K562 (cell line): ENCODE measurements around the gene RANBP6. TPM values are rescaled to one million over a fixed set of nuclear protein-coding genes. Genes with fewer than 3 reads are reported as not detected.

Experiments
- BDP1 ChIP-seq: IDR thresholded peaks from 3 replicates; pipeline ENCODE4 v1.6.1; 2011; ENCODE audit not compliant: insufficient read length, insufficient read depth
- CBFA2T3 ChIP-seq: fragments of 450-650 bp; IDR thresholded peaks from 2 replicates; pipeline ENCODE4 v1.6.1; 2017
- EP300 ChIP-seq: IDR thresholded peaks from 2 replicates; pipeline ENCODE4 v1.6.1; 2012; ENCODE audit warnings: low read length, improper control_type of control experiment
- ERF ChIP-seq: fragments of 450-650 bp; formaldehyde crosslinking; IDR thresholded peaks from 2 replicates; pipeline ENCODE4 v1.4.0; 2020; ENCODE audit warnings: mild to moderate bottlenecking, mixed read lengths
- JUND ChIP-seq, 2 experiments: IDR thresholded peaks; 2 replicates in 1 of 2; 3 replicates in 1 of 2; pipeline ENCODE4 v1.6.1; 2011; ENCODE audit warnings: borderline replicate concordance in 2 of 2, low read depth in 2 of 2, low read length in 2 of 2, improper control_type of control experiment in 1 of 2, missing biosample characterization in 1 of 2, missing genetic modification characterization in 1 of 2, missing genetic modification reagents in 1 of 2
- KAT7 ChIP-seq: sonication (generic); formaldehyde crosslinking; IDR thresholded peaks from 2 replicates; pipeline ENCODE4 v1.8.0; 2022; ENCODE audit warnings: missing genetic modification reagents, mild to moderate bottlenecking, borderline replicate concordance
- MCM2 ChIP-seq: fragments of 450-650 bp; IDR thresholded peaks from 2 replicates; pipeline ENCODE4 v1.6.1; 2017; ENCODE audit warnings: low read depth, mild to moderate bottlenecking
- NCOA4 ChIP-seq: fragments of 450-650 bp; IDR thresholded peaks from 2 replicates; pipeline ENCODE4 v1.6.1; 2018; ENCODE audit warnings: mild to moderate bottlenecking; ENCODE audit not compliant: partially characterized antibody
- PHF20 ChIP-seq: fragments of 450-650 bp; IDR thresholded peaks from 2 replicates; pipeline ENCODE4 v1.6.1; 2018; ENCODE audit not compliant: partially characterized antibody
- ZBTB8A ChIP-seq: fragments of 450-650 bp; IDR thresholded peaks from 2 replicates; pipeline ENCODE4 v1.6.1; 2018; ENCODE audit warnings: mild to moderate bottlenecking, moderate library complexity; ENCODE audit not compliant: partially characterized antibody
- ZNF436 ChIP-seq: fragments of 250-450, 450-650 bp; sonication (Bioruptor Pico); formaldehyde crosslinking; IDR thresholded peaks from 2 replicates; pipeline ENCODE4 v1.7.0; 2020; ENCODE audit warnings: mild to moderate bottlenecking
- polyA plus RNA-seq, 8 experiments: library from polyadenylated mRNA; depleted of rRNA in 4 of 8; stranded (reverse) in 5 of 8; unstranded in 3 of 8; fragments of >200 nt; fragmentation: Nextera tagmentation in 2 of 8; fragmentation: Illumina TruSeq in 1 of 8; extraction: Ambion mirVana in 2 of 8; extraction: Trizol in 1 of 8; gene quantifications; 2 replicates each; pipeline versions ENCODE4 v1.2.1 to v1.2.3, GENCODE V29; 2011 to 2014; ENCODE audit warnings: inconsistent platforms in 1 of 8, missing spikeins in 1 of 8
- total RNA-seq, 7 experiments: library from RNA; depleted of rRNA in 6 of 7; stranded (reverse); fragments of >200 nt in 6 of 7; fragmentation: Illumina TruSeq in 2 of 7; extraction: Trizol in 2 of 7; gene quantifications; 2 replicates each; pipeline versions ENCODE4 v1.2.1 to v1.2.3, GENCODE V29; 2011 to 2021; ENCODE audit warnings: low replicate concordance in 1 of 7
- TF ChIP-seq, protein P1 (sequence below): fragments of 450-650 bp; formaldehyde crosslinking; IDR thresholded peaks from 2 replicates; pipeline ENCODE4 v1.4.0; 2020; ENCODE audit warnings: mild to moderate bottlenecking
- TF ChIP-seq, protein P2 (sequence below): sonication (generic); formaldehyde crosslinking; IDR thresholded peaks from 2 replicates; pipeline ENCODE4 v1.8.1; 2023; ENCODE audit warnings: missing genetic modification reagents, mild to moderate bottlenecking, borderline replicate concordance
- TF ChIP-seq, protein P3 (sequence below), 3 experiments: IDR thresholded peaks in 2 of 3; conservative IDR thresholded peaks in 1 of 3; 2 replicates each; pipeline ENCODE4 v1.5.1; 2011 to 2012; ENCODE audit warnings: low read length in 3 of 3, mild to moderate bottlenecking in 3 of 3, control low read depth in 2 of 3, improper control_type of control experiment in 1 of 3, inconsistent platforms in 1 of 3, low read depth in 1 of 3, mixed read lengths in 1 of 3, moderate library complexity in 1 of 3; ENCODE audit not compliant: insufficient read depth in 2 of 3
- TF ChIP-seq, protein P4 (sequence below): fragments of 250-450 bp; sonication (Bioruptor Pico); IDR thresholded peaks from 2 replicates; pipeline ENCODE4 v1.4.0; 2020; ENCODE audit warnings: borderline replicate concordance
- TF ChIP-seq, protein P5 (sequence below): sonication (generic); formaldehyde crosslinking; IDR thresholded peaks from 2 replicates; pipeline ENCODE4 v1.5.0; 2020; ENCODE audit warnings: missing genetic modification reagents

The RANBP6 gene
- total and polyA plus RNA-seq, 9 of the 15 experiments (the other 6 are each of a cell fraction or from before 2014, with no cell fraction given), result 10.4 to 19.9 (median 11.5) TPM

DNA sequence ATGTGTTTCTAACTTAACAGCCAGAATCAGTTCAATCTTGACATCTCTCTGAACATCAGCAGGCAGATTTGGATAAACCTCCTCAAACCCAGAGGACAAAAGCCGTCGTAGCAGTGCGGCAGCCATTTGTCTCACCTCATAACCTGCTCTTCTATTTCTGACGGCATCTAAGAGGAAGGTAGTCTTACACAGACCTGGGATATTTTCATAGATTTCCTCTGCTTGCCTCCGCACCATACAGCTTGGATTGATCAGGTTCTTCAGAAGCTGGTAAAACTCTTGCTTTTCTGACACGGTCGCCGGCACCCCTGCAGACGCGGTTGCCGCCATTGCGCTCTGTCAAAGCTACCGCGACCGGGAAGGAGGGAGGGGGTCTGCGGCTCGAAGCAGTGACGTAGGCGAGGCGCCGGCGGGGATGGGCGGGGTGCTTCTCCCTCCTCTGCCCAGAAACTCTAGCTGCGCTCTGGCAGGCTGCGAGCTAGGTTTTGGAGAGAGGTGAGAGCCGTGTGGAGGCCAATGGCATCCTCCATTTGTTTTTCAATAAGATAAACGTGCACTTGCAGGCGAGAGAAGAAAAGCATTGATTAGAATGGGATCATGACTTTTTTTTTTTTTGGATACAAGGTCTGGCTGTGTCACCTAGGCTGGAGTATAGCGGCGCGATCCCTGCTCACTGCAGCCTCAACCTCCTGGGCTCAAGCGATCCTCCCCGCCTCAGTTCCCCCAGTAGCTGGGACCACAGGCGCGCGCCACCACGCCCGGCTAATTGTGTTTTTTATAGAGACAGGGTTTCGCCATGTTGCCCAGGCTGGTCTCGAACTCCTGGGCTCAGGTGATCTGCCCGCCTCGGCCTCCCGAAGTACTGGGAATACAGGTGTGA, at the start of gene RANBP6 (continued):
- TF ChIP-seq, protein P1, sequence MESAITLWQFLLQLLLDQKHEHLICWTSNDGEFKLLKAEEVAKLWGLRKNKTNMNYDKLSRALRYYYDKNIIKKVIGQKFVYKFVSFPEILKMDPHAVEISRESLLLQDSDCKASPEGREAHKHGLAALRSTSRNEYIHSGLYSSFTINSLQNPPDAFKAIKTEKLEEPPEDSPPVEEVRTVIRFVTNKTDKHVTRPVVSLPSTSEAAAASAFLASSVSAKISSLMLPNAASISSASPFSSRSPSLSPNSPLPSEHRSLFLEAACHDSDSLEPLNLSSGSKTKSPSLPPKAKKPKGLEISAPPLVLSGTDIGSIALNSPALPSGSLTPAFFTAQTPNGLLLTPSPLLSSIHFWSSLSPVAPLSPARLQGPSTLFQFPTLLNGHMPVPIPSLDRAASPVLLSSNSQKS (CRISPR knock-in tag), result no peak
- TF ChIP-seq BDP1 (no peak), KAT7 (CRISPR knock-in tag) (no peak), ZBTB8A (no peak), ZNF436 (CRISPR knock-in tag) (no peak), EP300 (no peak), ERF (CRISPR knock-in tag) (no peak), MCM2 (no peak), NCOA4 (no peak), JUND (IDR thresholded peaks at IDR 0.05; ENCODE audit: borderline replicate concordance, low read depth, low read length) (no peak; the same call in 1 of the 2 replicates), JUND (tag; IDR thresholded peaks at IDR 0.05; ENCODE audit: borderline replicate concordance, low read depth, low read length) (no peak; the same call in 2 of the 3 replicates), PHF20 (peak; percentile 94), CBFA2T3 (no peak)
- TF ChIP-seq, protein P2, sequence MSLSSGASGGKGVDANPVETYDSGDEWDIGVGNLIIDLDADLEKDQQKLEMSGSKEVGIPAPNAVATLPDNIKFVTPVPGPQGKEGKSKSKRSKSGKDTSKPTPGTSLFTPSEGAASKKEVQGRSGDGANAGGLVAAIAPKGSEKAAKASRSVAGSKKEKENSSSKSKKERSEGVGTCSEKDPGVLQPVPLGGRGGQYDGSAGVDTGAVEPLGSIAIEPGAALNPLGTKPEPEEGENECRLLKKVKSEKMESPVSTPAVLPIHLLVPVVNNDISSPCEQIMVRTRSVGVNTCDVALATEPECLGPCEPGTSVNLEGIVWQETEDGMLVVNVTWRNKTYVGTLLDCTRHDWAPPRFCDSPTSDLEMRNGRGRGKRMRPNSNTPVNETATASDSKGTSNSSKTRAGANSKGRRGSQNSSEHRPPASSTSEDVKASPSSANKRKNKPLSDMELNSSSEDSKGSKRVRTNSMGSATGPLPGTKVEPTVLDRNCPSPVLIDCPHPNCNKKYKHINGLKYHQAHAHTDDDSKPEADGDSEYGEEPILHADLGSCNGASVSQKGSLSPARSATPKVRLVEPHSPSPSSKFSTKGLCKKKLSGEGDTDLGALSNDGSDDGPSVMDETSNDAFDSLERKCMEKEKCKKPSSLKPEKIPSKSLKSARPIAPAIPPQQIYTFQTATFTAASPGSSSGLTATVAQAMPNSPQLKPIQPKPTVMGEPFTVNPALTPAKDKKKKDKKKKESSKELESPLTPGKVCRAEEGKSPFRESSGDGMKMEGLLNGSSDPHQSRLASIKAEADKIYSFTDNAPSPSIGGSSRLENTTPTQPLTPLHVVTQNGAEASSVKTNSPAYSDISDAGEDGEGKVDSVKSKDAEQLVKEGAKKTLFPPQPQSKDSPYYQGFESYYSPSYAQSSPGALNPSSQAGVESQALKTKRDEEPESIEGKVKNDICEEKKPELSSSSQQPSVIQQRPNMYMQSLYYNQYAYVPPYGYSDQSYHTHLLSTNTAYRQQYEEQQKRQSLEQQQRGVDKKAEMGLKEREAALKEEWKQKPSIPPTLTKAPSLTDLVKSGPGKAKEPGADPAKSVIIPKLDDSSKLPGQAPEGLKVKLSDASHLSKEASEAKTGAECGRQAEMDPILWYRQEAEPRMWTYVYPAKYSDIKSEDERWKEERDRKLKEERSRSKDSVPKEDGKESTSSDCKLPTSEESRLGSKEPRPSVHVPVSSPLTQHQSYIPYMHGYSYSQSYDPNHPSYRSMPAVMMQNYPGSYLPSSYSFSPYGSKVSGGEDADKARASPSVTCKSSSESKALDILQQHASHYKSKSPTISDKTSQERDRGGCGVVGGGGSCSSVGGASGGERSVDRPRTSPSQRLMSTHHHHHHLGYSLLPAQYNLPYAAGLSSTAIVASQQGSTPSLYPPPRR (CRISPR knock-in tag), result no peak
- TF ChIP-seq, protein P3, sequence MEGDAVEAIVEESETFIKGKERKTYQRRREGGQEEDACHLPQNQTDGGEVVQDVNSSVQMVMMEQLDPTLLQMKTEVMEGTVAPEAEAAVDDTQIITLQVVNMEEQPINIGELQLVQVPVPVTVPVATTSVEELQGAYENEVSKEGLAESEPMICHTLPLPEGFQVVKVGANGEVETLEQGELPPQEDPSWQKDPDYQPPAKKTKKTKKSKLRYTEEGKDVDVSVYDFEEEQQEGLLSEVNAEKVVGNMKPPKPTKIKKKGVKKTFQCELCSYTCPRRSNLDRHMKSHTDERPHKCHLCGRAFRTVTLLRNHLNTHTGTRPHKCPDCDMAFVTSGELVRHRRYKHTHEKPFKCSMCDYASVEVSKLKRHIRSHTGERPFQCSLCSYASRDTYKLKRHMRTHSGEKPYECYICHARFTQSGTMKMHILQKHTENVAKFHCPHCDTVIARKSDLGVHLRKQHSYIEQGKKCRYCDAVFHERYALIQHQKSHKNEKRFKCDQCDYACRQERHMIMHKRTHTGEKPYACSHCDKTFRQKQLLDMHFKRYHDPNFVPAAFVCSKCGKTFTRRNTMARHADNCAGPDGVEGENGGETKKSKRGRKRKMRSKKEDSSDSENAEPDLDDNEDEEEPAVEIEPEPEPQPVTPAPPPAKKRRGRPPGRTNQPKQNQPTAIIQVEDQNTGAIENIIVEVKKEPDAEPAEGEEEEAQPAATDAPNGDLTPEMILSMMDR (IDR thresholded peaks at IDR 0.05 in 2 of 3, conservative IDR thresholded peaks at IDR 0.05 in 1 of 3; ENCODE audit: insufficient read depth in 2 of 3, low read depth in 1 of 3, low read length in 3 of 3), result no peak
- TF ChIP-seq, protein P4, sequence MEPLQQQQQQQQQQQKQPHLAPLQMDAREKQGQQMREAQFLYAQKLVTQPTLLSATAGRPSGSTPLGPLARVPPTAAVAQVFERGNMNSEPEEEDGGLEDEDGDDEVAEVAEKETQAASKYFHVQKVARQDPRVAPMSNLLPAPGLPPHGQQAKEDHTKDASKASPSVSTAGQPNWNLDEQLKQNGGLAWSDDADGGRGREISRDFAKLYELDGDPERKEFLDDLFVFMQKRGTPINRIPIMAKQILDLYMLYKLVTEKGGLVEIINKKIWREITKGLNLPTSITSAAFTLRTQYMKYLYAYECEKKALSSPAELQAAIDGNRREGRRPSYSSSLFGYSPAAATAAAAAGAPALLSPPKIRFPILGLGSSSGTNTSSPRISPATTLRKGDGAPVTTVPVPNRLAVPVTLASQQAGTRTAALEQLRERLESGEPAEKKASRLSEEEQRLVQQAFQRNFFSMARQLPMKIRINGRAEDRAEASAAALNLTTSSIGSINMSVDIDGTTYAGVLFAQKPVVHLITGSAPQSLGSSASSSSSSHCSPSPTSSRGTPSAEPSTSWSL, result no peak
- TF ChIP-seq, protein P5, sequence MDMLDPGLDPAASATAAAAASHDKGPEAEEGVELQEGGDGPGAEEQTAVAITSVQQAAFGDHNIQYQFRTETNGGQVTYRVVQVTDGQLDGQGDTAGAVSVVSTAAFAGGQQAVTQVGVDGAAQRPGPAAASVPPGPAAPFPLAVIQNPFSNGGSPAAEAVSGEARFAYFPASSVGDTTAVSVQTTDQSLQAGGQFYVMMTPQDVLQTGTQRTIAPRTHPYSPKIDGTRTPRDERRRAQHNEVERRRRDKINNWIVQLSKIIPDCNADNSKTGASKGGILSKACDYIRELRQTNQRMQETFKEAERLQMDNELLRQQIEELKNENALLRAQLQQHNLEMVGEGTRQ, result no peak
